ENCODE data around the gene PRKCA.

The PRKCA gene

GRCh38 chr17:66690166-66690565 lies 387.8 kb downstream of the PRKCA start:
- Histone ChIP-seq H3F3A (ENCODE audit: low read depth) (no peaks in the 10 kb centered on the region), H3K9ac (ENCODE audit: low read depth, low read length, poor library complexity, severe bottlenecking) (no peak overlapping the region), H3K27me3 (ENCODE audit: insufficient read depth, low read length, poor library complexity, severe bottlenecking) (no peaks in the 10 kb centered on the region), H3K4me1 (ENCODE audit: insufficient read depth, low read length, poor library complexity, severe bottlenecking) (no peaks in the 10 kb centered on the region), H2AFZ (ENCODE audit: low read length) (no peak overlapping the region), H3K79me2 (ENCODE audit: insufficient read depth, low read length) (no peaks in the 10 kb centered on the region), H3K4me2 (ENCODE audit: low read depth, low read length, poor library complexity, severe bottlenecking) (no peak overlapping the region), H3K36me3 (ENCODE audit: insufficient read depth, low read length) (peaks cover 3% of the 10 kb centered on the region; the same call in 1 of the 2 replicates), H3K9me2 (replicated peaks; ENCODE audit: low read depth, low read length) (no peaks in the 10 kb centered on the region), H4K20me1 (ENCODE audit: insufficient read depth, low read length, poor library complexity, severe bottlenecking) (no peaks in the 10 kb centered on the region), H3K9me3 (ENCODE audit: insufficient read depth, low read depth, low read length) (no peaks in the 10 kb centered on the region), H3K4me3 (ENCODE audit: low read length, poor library complexity, severe bottlenecking) (no peak overlapping the region)
- TF ChIP-seq EZH2phosphoT487 (IDR thresholded peaks at IDR 0.05; ENCODE audit: borderline replicate concordance) (no peak), CTCF (conservative IDR thresholded peaks at IDR 0.05; ENCODE audit: low read length) (no peak)

GRCh38 chr17:66691644-66692420 lies 389.4 kb downstream of the PRKCA start:
- Histone ChIP-seq H3K4me1 (ENCODE audit: insufficient read depth, low read length, poor library complexity, severe bottlenecking) (no peaks in the 10 kb centered on the region), H2AFZ (ENCODE audit: low read length) (no peak overlapping the region), H3K4me2 (ENCODE audit: low read depth, low read length, poor library complexity, severe bottlenecking) (no peak overlapping the region), H3F3A (ENCODE audit: low read depth) (no peaks in the 10 kb centered on the region), H4K20me1 (ENCODE audit: insufficient read depth, low read length, poor library complexity, severe bottlenecking) (no peaks in the 10 kb centered on the region), H3K9me3 (ENCODE audit: insufficient read depth, low read depth, low read length) (no peaks in the 10 kb centered on the region), H3K9ac (ENCODE audit: low read depth, low read length, poor library complexity, severe bottlenecking) (no peak overlapping the region), H3K36me3 (ENCODE audit: insufficient read depth, low read length) (peaks cover 3% of the 10 kb centered on the region; the same call in 1 of the 2 replicates), H3K27me3 (ENCODE audit: insufficient read depth, low read length, poor library complexity, severe bottlenecking) (no peaks in the 10 kb centered on the region), H3K9me2 (replicated peaks; ENCODE audit: low read depth, low read length) (no peaks in the 10 kb centered on the region), H3K4me3 (ENCODE audit: low read length, poor library complexity, severe bottlenecking) (no peak overlapping the region), H3K79me2 (ENCODE audit: insufficient read depth, low read length) (no peaks in the 10 kb centered on the region)
- no peak for TF ChIP-seq CTCF (conservative IDR thresholded peaks at IDR 0.05; ENCODE audit: low read length)
- no peak for TF ChIP-seq EZH2phosphoT487 (IDR thresholded peaks at IDR 0.05; ENCODE audit: borderline replicate concordance)

GRCh38 chr17:66692421-66692690 lies 389.9 kb downstream of the PRKCA start:
- TF ChIP-seq CTCF (conservative IDR thresholded peaks at IDR 0.05; ENCODE audit: low read length) (no peak), EZH2phosphoT487 (IDR thresholded peaks at IDR 0.05; ENCODE audit: borderline replicate concordance) (no peak)
- no peaks in the 10 kb centered on the region for H3K4me1 ChIP-seq (ENCODE audit: insufficient read depth, low read length, poor library complexity, severe bottlenecking)
- no peaks in the 10 kb centered on the region for H3K79me2 ChIP-seq (ENCODE audit: insufficient read depth, low read length)
- H3K4me2 ChIP-seq (ENCODE audit: low read depth, low read length, poor library complexity, severe bottlenecking): no peak overlapping the region
- no peak overlapping the region for H3K9ac ChIP-seq (ENCODE audit: low read depth, low read length, poor library complexity, severe bottlenecking)
- no peaks in the 10 kb centered on the region for H3K9me2 ChIP-seq (replicated peaks; ENCODE audit: low read depth, low read length)
- H3K4me3 ChIP-seq (ENCODE audit: low read length, poor library complexity, severe bottlenecking): no peak overlapping the region
- H4K20me1 ChIP-seq (ENCODE audit: insufficient read depth, low read length, poor library complexity, severe bottlenecking): no peaks in the 10 kb centered on the region
- H3K27me3 ChIP-seq (ENCODE audit: insufficient read depth, low read length, poor library complexity, severe bottlenecking): no peaks in the 10 kb centered on the region
- peaks cover 3% of the 10 kb centered on the region; the same call in 1 of the 2 replicates for H3K36me3 ChIP-seq (ENCODE audit: insufficient read depth, low read length)
- no peaks in the 10 kb centered on the region for H3F3A ChIP-seq (ENCODE audit: low read depth)
- H3K9me3 ChIP-seq (ENCODE audit: insufficient read depth, low read depth, low read length): no peaks in the 10 kb centered on the region
- H2AFZ ChIP-seq (ENCODE audit: low read length): no peak overlapping the region
